ENCODE data around the gene ERP44. TPM values are rescaled to one million over a fixed set of nuclear protein-coding genes. Genes with fewer than 3 reads are reported as not detected.
A peak's percentile ranks its signal among the peaks of the same experiment; 100 is the strongest.

ERP44 gene
- total and polyA plus RNA-seq, 8 donors = 24.7 to 37.3 (median 31.5) TPM

DNA sequence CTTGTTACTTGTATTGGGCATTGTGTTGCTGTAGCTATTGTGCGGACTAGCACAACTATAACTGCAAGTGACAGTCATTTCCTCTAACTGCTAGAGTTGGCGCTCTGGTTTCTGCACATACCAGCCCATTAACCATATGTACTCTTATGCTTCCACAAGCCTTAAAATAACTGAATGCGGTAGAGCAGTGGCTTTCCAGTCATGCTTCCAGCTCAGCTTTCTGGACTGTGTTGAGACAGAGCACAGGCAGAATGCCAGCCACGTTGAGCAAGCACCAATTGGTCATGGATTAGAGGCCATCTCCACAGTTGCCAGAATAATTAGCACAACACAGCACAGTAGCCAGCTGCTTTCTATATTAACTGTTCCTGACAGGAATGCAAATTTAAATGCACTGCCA is 12.4 kb upstream of the ERP44 start:
- TF ChIP-seq, protein P1, sequence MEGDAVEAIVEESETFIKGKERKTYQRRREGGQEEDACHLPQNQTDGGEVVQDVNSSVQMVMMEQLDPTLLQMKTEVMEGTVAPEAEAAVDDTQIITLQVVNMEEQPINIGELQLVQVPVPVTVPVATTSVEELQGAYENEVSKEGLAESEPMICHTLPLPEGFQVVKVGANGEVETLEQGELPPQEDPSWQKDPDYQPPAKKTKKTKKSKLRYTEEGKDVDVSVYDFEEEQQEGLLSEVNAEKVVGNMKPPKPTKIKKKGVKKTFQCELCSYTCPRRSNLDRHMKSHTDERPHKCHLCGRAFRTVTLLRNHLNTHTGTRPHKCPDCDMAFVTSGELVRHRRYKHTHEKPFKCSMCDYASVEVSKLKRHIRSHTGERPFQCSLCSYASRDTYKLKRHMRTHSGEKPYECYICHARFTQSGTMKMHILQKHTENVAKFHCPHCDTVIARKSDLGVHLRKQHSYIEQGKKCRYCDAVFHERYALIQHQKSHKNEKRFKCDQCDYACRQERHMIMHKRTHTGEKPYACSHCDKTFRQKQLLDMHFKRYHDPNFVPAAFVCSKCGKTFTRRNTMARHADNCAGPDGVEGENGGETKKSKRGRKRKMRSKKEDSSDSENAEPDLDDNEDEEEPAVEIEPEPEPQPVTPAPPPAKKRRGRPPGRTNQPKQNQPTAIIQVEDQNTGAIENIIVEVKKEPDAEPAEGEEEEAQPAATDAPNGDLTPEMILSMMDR (IDR thresholded peaks at IDR 0.05) = no peak
- intact Hi-C loops (cut with DNase I) = no loop called here
- DNase-seq = peak; percentile 45 to 92 (median 84)
- Histone ChIP-seq H3K9me3 (no peaks in the 10 kb centered on the region), H3K27me3 (no peaks in the 10 kb centered on the region), H3K27ac (no peak overlapping the region), H3K4me1 (peaks cover 0 to 11% of the 10 kb centered on the region in 2 donors), H3K36me3 (peaks cover 0 to 24% of the 10 kb centered on the region in 2 donors), H3K4me3 (no peak overlapping the region)
- ATAC-seq = peak; percentile 87

DNA sequence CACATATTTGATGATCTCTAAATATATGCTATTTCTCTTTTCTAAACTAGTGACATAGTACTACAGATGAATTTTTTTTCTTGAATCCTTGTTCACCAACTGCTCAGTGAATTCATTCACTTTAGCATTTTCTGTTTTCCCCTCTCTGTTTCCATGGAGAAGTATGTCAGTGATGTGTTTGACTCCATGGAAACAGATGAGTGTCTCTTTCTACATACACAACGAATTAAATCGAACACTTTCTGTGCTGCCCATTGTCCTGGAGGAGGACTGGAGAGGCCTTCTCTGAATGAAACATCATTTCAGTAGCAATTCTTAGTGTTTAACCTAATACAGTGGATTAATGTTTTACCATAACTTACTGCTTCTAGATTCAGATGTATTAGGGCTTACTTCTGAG is 9.8 kb upstream of the ERP44 start:
- Histone ChIP-seq H3K27me3 (no peaks in the 10 kb centered on the region), H3K4me3 (no peak overlapping the region), H3K4me1 (peaks cover 0 to 11% of the 10 kb centered on the region in 2 donors), H3K36me3 (peaks cover 0 to 45% of the 10 kb centered on the region in 2 donors), H3K27ac (no peak overlapping the region), H3K9me3 (no peaks in the 10 kb centered on the region)
- no peak for ATAC-seq
- intact Hi-C loops (cut with DNase I) = no loop called here
- no peak for DNase-seq
- TF ChIP-seq, protein P1 (IDR thresholded peaks at IDR 0.05) = no peak

GRCh38 chr9:100106616-100107015 is 7.8 kb upstream of the ERP44 start:
- DNase-seq (no peak), ATAC-seq (no peak)
- TF ChIP-seq, protein P1 (IDR thresholded peaks at IDR 0.05) = no peak
- H3K9me3 ChIP-seq = no peaks in the 10 kb centered on the region
- intact Hi-C loops (cut with DNase I) = no loop called here
- no peak overlapping the region for H3K27ac ChIP-seq
- H3K36me3 ChIP-seq = peaks cover 0 to 55% of the 10 kb centered on the region in 2 donors
- H3K4me1 ChIP-seq = peaks cover 0 to 11% of the 10 kb centered on the region in 2 donors
- no peak overlapping the region for H3K4me3 ChIP-seq
- no peaks in the 10 kb centered on the region for H3K27me3 ChIP-seq

DNA sequence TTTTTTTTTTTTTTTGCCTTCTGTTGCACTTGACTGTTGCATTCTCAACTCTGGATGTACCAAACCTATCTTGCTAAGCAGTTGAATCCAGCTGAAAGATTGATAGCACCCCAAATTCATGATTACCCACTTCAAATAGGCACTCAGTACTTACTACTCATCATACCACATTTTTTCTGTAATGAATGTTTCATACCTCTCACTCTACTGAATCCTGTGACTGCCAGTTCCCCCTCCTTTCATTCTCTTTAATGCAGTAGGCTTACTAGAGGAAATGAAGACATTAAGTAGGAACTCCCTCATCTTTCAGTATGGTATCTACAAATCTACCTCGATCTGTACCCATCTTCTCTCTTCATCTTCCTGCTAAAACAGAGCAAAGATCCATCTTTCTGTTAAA is 7.1 kb upstream of the ERP44 start:
- no peaks in the 10 kb centered on the region for H3K27me3 ChIP-seq
- DNase-seq = no peak
- H3K27ac ChIP-seq = no peak overlapping the region
- peaks cover 0 to 9% of the 10 kb centered on the region in 2 donors for H3K4me1 ChIP-seq
- no peaks in the 10 kb centered on the region for H3K9me3 ChIP-seq
- ATAC-seq = no peak
- TF ChIP-seq, protein P1 (IDR thresholded peaks at IDR 0.05) = no peak
- H3K4me3 ChIP-seq = no peak overlapping the region
- intact Hi-C loops (cut with DNase I) = no loop called here
- peaks cover 0 to 55% of the 10 kb centered on the region in 2 donors for H3K36me3 ChIP-seq

DNA sequence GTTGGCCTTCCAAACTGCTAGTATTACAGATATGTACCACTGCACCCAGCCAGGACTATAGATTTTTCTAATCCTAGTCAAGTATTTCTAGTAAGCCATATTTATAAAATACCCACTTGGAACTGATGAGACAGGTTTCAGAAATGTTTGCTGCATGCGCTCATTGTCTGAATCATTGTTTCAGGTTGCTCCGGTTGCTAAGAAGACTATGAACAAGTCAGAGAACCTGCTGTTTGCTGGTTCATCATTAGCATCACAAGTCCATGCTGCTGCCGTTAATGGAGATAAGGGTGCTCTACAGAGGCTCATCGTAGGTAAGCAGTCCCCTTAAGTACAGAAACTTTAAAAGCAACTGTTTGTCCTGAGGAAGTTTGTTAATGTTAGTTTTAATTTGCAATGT is 5.5 kb upstream of the ERP44 start:
- peaks cover 5 to 10% of the 10 kb centered on the region in 2 donors for H3K4me1 ChIP-seq
- no peak overlapping the region for H3K4me3 ChIP-seq
- no peaks in the 10 kb centered on the region for H3K9me3 ChIP-seq
- H3K27me3 ChIP-seq = no peaks in the 10 kb centered on the region
- H3K36me3 ChIP-seq = peaks cover 0 to 47% of the 10 kb centered on the region in 2 donors
- intact Hi-C loops (cut with DNase I) = no loop called here
- no peak overlapping the region for H3K27ac ChIP-seq
- TF ChIP-seq, protein P1 (IDR thresholded peaks at IDR 0.05) = no peak
- DNase-seq (no peak), ATAC-seq (no peak)

All from left lung (tissue), 10 donors.